Measurements from ENCODE around the gene SHROOM3. TPM values are rescaled to one million over a fixed set of nuclear protein-coding genes. Genes with fewer than 3 reads are reported as not detected.

Gene SHROOM3
- total RNA-seq, 1 donor from 2014 or later = 45.1 TPM

GRCh38 chr4:76562836-76563453 lies 127.9 kb downstream of the SHROOM3 start:
- DNase-seq (ENCODE audit: low read depth) = no peak
- H3K4me3 ChIP-seq (ENCODE audit: low read depth, low read length) = no peak overlapping the region
- no peak for TF ChIP-seq CTCF (IDR thresholded peaks at IDR 0.05; ENCODE audit: insufficient read depth, low read length, poor library complexity, severe bottlenecking)
- no peaks in the 10 kb centered on the region for H3K36me3 ChIP-seq (ENCODE audit: control insufficient read depth, insufficient read depth, low read length)
- no peaks in the 10 kb centered on the region for H3K27me3 ChIP-seq (ENCODE audit: control insufficient read depth, insufficient read depth, low read length)

GRCh38 chr4:76563454-76564122 lies 128.6 kb downstream of the SHROOM3 start:
- no peak for TF ChIP-seq CTCF (IDR thresholded peaks at IDR 0.05; ENCODE audit: insufficient read depth, low read length, poor library complexity, severe bottlenecking)
- Histone ChIP-seq H3K36me3 (ENCODE audit: control insufficient read depth, insufficient read depth, low read length) (no peaks in the 10 kb centered on the region), H3K4me3 (ENCODE audit: low read depth, low read length) (no peak overlapping the region), H3K27me3 (ENCODE audit: control insufficient read depth, insufficient read depth, low read length) (no peaks in the 10 kb centered on the region)
- DNase-seq (ENCODE audit: low read depth) = no peak

GRCh38 chr4:76564123-76564915 lies 129.3 kb downstream of the SHROOM3 start:
- Histone ChIP-seq H3K36me3 (ENCODE audit: control insufficient read depth, insufficient read depth, low read length) (no peaks in the 10 kb centered on the region), H3K27me3 (ENCODE audit: control insufficient read depth, insufficient read depth, low read length) (no peaks in the 10 kb centered on the region), H3K4me3 (ENCODE audit: low read depth, low read length) (no peak overlapping the region)
- TF ChIP-seq CTCF (IDR thresholded peaks at IDR 0.05; ENCODE audit: insufficient read depth, low read length, poor library complexity, severe bottlenecking) = no peak
- DNase-seq (ENCODE audit: low read depth) = no peak

GRCh38 chr4:76568262-76568661 lies 133.2 kb downstream of the SHROOM3 start:
- no peak for TF ChIP-seq CTCF (IDR thresholded peaks at IDR 0.05; ENCODE audit: insufficient read depth, low read length, poor library complexity, severe bottlenecking)
- Histone ChIP-seq H3K4me3 (ENCODE audit: low read depth, low read length) (no peak overlapping the region), H3K27me3 (ENCODE audit: control insufficient read depth, insufficient read depth, low read length) (no peaks in the 10 kb centered on the region), H3K36me3 (ENCODE audit: control insufficient read depth, insufficient read depth, low read length) (no peaks in the 10 kb centered on the region)
- DNase-seq (ENCODE audit: low read depth) = no peak

GRCh38 chr4:76569225-76569624 lies 134.2 kb downstream of the SHROOM3 start:
- no peak for DNase-seq (ENCODE audit: low read depth)
- Histone ChIP-seq H3K4me3 (ENCODE audit: low read depth, low read length) (no peak overlapping the region), H3K27me3 (ENCODE audit: control insufficient read depth, insufficient read depth, low read length) (no peaks in the 10 kb centered on the region), H3K36me3 (ENCODE audit: control insufficient read depth, insufficient read depth, low read length) (no peaks in the 10 kb centered on the region)
- TF ChIP-seq CTCF (IDR thresholded peaks at IDR 0.05; ENCODE audit: insufficient read depth, low read length, poor library complexity, severe bottlenecking) = no peak

Data from kidney epithelial cell (primary cell).